ENCODE results near the gene MSANTD1. TPM values are rescaled to one million over a fixed set of nuclear protein-coding genes. Genes with fewer than 3 reads are reported as not detected.

Gene MSANTD1
- total RNA-seq, 1 experiment from 2014 or later, result 0.95 TPM

DNA sequence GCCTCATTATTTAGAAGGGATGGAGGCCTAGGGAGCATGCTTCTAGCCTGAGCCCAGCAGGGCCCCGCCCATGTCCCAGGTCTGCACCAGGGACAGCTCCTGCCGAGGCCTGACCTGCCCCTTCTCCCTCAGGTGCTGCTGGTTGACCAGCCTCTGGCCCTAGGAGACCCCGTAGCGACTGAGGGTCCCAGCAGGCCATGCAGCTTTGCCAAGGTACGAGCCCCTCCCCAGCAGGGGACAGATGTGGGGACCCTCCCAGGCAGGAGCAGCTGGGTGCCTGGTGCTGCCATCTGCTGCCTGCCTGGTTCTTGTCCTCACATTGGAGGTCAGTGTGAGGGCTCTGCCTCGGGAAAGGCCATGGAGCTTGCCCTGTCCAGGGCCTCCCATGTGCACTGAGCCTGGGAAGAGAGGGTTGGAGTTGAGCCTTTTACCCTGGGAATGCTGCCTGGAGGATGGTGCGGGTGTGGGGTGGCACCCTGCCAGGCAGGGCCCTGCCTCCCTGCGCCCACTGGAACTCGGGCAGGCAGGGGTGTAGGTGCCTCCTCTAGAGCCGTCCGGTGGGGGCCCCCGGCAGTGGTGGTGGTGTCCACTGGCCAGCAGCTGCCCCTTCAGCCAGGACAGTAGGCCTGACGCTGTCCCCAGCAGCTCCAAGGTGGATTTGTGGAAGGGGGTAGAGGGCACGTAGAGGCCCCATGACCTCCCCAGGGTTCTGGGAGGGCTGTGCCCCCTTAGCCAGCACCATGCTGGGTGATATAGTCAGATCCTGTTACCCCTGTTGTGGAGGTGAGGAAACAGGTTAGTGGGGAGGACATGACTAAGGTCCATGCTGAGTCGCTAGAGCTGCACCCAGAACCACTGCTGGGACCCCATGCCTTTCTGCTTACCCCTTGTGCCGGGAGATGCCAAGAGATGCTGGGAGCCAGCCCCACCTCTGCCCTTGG, 2.2 kb upstream of the MSANTD1 start:
- Histone ChIP-seq H3K9me3 (no peaks in the 10 kb centered on the region), H3K36me3 (ENCODE audit: control insufficient read depth, insufficient read depth, low read length) (no peaks in the 10 kb centered on the region), H3K27me3 (replicated peaks; ENCODE audit: control insufficient read depth, insufficient read depth, low read length) (no peaks in the 10 kb centered on the region), H3K4me3 (ENCODE audit: low read depth, low read length) (no peak overlapping the region), H3K4me1 (no peaks in the 10 kb centered on the region)
- Mint-ChIP-seq H3K27ac (ENCODE audit: unreplicated experiment) (no peak overlapping the region), H3K4me3 (ENCODE audit: unreplicated experiment) (no peak overlapping the region), H3K27me3 (ENCODE audit: insufficient read depth, unreplicated experiment) (no peaks in the 10 kb centered on the region), H3K9me3 (ENCODE audit: unreplicated experiment) (no peaks in the 10 kb centered on the region), H3K36me3 (ENCODE audit: insufficient read depth, unreplicated experiment) (peaks cover 13% of the 10 kb centered on the region), H3K4me1 (ENCODE audit: low read depth, unreplicated experiment) (no peaks in the 10 kb centered on the region)
- CTCF ChIA-PET, result interaction anchor here (0.5 kb wide), 1 partner anchor 228 kb away, joined by 4 read pairs; no protein-coding TSS in a partner anchor
- intact Hi-C loops (cut with micrococcal nuclease; ENCODE audit: unreplicated experiment), result no loop called here
- no TSS peak for BruUV-seq (replicated peaks)
- POLR2A ChIA-PET, result no interaction called here
- TF ChIP-seq CTCF (IDR thresholded peaks at IDR 0.05; ENCODE audit: insufficient read depth in 1 of 2, low read depth in 1 of 2, low read length in 1 of 2, severe bottlenecking in 1 of 2, unreplicated experiment in 1 of 2), result peak in 1 of 2 experiments; percentile 8
- DNase-seq, result no peak

DNA sequence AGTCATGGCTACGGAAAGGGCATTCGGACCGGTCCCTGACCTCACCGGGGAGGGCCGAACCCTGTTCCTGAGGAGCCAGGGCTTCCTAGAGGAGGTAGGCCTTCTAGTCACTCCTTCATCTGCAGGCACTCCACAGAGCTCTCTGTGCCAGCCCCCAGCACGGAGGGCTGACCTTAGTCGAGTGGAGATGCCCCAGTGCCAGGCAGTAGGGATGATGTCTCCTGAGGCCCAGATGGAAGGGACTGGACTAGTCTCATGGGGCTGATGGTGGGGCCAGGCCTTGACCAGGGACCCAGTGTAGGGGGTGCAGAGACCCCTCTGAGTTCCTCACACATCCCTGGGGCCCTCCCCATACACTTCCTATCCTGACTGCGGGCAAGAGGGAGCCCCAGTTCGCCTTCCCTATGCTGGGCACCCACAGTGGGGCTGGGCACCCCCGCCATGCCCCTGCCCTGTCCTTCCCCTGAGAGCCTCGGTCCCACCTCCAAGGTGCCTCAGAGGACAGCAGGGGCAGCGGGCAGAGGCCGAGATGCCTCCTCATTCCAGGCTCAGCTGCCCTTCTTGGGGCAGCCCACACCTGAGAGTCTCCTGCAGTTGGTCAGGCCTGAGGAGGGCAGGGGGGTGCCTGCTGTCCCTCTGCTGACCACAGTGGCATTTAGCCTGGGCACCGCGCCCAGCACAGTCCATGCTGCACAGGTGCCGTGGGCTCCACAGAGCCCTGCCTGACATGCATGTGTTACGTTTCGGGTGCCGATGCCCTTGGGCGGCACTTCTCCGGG, 1.4 kb upstream of the MSANTD1 start:
- BruUV-seq (replicated peaks), result no TSS peak
- no peaks in the 10 kb centered on the region for H3K9me3 Mint-ChIP-seq (ENCODE audit: unreplicated experiment)
- H3K4me1 ChIP-seq, result no peaks in the 10 kb centered on the region
- intact Hi-C loops (cut with micrococcal nuclease; ENCODE audit: unreplicated experiment), result no loop called here
- H3K27ac Mint-ChIP-seq (ENCODE audit: unreplicated experiment), result no peak overlapping the region
- POLR2A ChIA-PET, result no interaction called here
- no peaks in the 10 kb centered on the region for H3K9me3 ChIP-seq
- no peak for TF ChIP-seq CTCF (IDR thresholded peaks at IDR 0.05; ENCODE audit: insufficient read depth in 1 of 2, low read depth in 1 of 2, low read length in 1 of 2, severe bottlenecking in 1 of 2, unreplicated experiment in 1 of 2)
- H3K4me1 Mint-ChIP-seq (ENCODE audit: low read depth, unreplicated experiment), result no peaks in the 10 kb centered on the region
- H3K27me3 ChIP-seq (replicated peaks; ENCODE audit: control insufficient read depth, insufficient read depth, low read length), result no peaks in the 10 kb centered on the region
- H3K36me3 Mint-ChIP-seq (ENCODE audit: insufficient read depth, unreplicated experiment), result peaks cover 5% of the 10 kb centered on the region
- no peaks in the 10 kb centered on the region for H3K36me3 ChIP-seq (ENCODE audit: control insufficient read depth, insufficient read depth, low read length)
- no peak overlapping the region for H3K4me3 Mint-ChIP-seq (ENCODE audit: unreplicated experiment)
- CTCF ChIA-PET, result interaction anchor here (0.5 kb wide), 1 partner anchor 227 kb away, joined by 4 read pairs; no protein-coding TSS in a partner anchor
- H3K4me3 ChIP-seq (ENCODE audit: low read depth, low read length), result no peak overlapping the region
- H3K27me3 Mint-ChIP-seq (ENCODE audit: insufficient read depth, unreplicated experiment), result no peaks in the 10 kb centered on the region
- no peak for DNase-seq

- Mint-ChIP-seq H3K4me1 (ENCODE audit: low read depth, unreplicated experiment) (no peaks in the 10 kb centered on the region), H3K27me3 (ENCODE audit: insufficient read depth, unreplicated experiment) (no peaks in the 10 kb centered on the region)
These were observed 830 bp upstream of the MSANTD1 start for GRCh38 chr4:3248178-3248480.

More at GRCh38 chr4:3248178-3248480, 830 bp upstream of the MSANTD1 start:
- H3K36me3 ChIP-seq (ENCODE audit: control insufficient read depth, insufficient read depth, low read length), result no peaks in the 10 kb centered on the region
- no peak overlapping the region for H3K4me3 ChIP-seq (ENCODE audit: low read depth, low read length)
- H3K27ac Mint-ChIP-seq (ENCODE audit: unreplicated experiment), result no peak overlapping the region
- intact Hi-C loops (cut with micrococcal nuclease; ENCODE audit: unreplicated experiment), result no loop called here
- TF ChIP-seq CTCF (IDR thresholded peaks at IDR 0.05; ENCODE audit: insufficient read depth in 1 of 2, low read depth in 1 of 2, low read length in 1 of 2, severe bottlenecking in 1 of 2, unreplicated experiment in 1 of 2), result no peak
- H3K36me3 Mint-ChIP-seq (ENCODE audit: insufficient read depth, unreplicated experiment), result peaks cover 5% of the 10 kb centered on the region
- no peaks in the 10 kb centered on the region for H3K27me3 ChIP-seq (replicated peaks; ENCODE audit: control insufficient read depth, insufficient read depth, low read length)
- H3K9me3 Mint-ChIP-seq (ENCODE audit: unreplicated experiment), result no peaks in the 10 kb centered on the region
- no peaks in the 10 kb centered on the region for H3K9me3 ChIP-seq
- ChIA-PET POLR2A (no interaction called here), CTCF (no interaction called here)
- BruUV-seq (replicated peaks), result no TSS peak
- H3K4me1 ChIP-seq, result no peaks in the 10 kb centered on the region
- DNase-seq, result no peak
- H3K4me3 Mint-ChIP-seq (ENCODE audit: unreplicated experiment), result no peak overlapping the region

Measured in Caco-2 (cell line).